Measurements from ENCODE around the gene ZNF33B. TPM values are rescaled to one million over a fixed set of nuclear protein-coding genes. Genes with fewer than 3 reads are reported as not detected.

The ZNF33B gene
- total and polyA plus RNA-seq, 9 of the 15 experiments (the other 6 are each of a cell fraction or from before 2014, with no cell fraction given), result 6.9 to 23.9 (median 15.4) TPM

DNA sequence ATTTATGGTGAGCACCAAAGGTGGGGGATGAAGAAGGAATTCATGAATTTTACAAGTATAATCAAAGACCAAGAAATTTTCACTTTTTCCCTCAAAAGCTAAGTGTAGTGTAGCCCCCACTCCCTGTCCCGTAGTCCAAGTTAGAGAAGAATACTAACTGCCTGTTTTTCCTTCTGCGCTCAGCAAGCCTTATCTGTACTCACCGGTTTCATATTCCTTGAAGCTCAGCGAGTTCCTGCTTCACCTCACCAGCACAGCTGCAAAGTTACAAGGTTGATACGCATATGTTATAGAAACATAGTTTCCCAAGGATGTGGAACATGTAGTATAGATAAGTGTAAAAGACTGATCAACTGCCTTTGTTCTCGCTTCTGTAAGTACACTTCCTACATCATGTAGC lies 16.0 kb upstream of the ZNF33B start:
- POLR2A ChIA-PET, result interaction anchor here (0.6 to 1.8 kb wide), 10 partner anchors 8 to 927 kb away, joined by 3 to 8 read pairs (median 4); partner anchors contain the start of gene ZNF33B
- Histone ChIP-seq H3K4me2 (ENCODE audit: insufficient read depth, low read length) (peak overlapping the region; percentile 72), H3K27ac (ENCODE audit: extremely low read depth, low read depth, low read length) (peak overlapping the region; percentile 70), H3K4me1 (replicated peaks in 1 of 2; ENCODE audit: control insufficient read depth in 2 of 2, insufficient read depth in 2 of 2, low read length in 2 of 2) (peaks cover 8 to 30% of the 10 kb centered on the region in 2 experiments), H4K20me1 (replicated peaks; ENCODE audit: control insufficient read depth, insufficient read depth, low read length) (no peaks in the 10 kb centered on the region), H3K36me3 (ENCODE audit: control insufficient read depth, insufficient read depth, low read length) (no peaks in the 10 kb centered on the region), H3K79me2 (ENCODE audit: control insufficient read depth, insufficient read depth, low read length) (no peaks in the 10 kb centered on the region), H3K9me3 (replicated peaks; ENCODE audit: control insufficient read depth, insufficient read depth, low read depth, low read length) (0 out of 2 replicates have a peak, but pooled peaks cover 2% of the 10 kb centered on the region), H2AFZ (ENCODE audit: low read depth, low read length) (peak overlapping the region; percentile 82), H3K9ac (ENCODE audit: insufficient read depth in 1 of 2, low read depth in 2 of 2, low read length in 2 of 2) (peak overlapping the region in 1 of 2 experiments; percentile 66; a peak in 2 of 4 replicates), H3K27me3 (ENCODE audit: control insufficient read depth in 2 of 2, insufficient read depth in 2 of 2, low read length in 2 of 2) (no peaks in the 10 kb centered on the region), H3K9me1 (ENCODE audit: control insufficient read depth, insufficient read depth, low read length) (no peaks in the 10 kb centered on the region), H3K4me3 (peak overlapping the region; percentile 8; the same call in 1 of the 2 replicates)
- no TSS peak for BruUV-seq (replicated peaks)
- intact Hi-C loops (cut with micrococcal nuclease) (loop anchor here (1.0 kb wide), 1 partner anchor 9 kb away; no protein-coding TSS in a partner anchor), in situ Hi-C loops (cut with MboI) (no loop called here)
- peak; percentile 49 to 91 (median 59) for DNase-seq (ENCODE audit: extremely low read depth in 1 of 4, low spot score in 3 of 4)
- FAIRE-seq, result peak; percentile 89
- peak; percentile 88 for ATAC-seq
- WGBS (ENCODE audit: insufficient coverage, low coverage, missing lambda C conversion rate), result under 1% methylated on average over 6 of the region's 6 CpGs
- CTCF ChIA-PET (ENCODE audit: low intra/inter-chr PET ratio), result no interaction called here
- TF ChIP-seq L3MBTL2 (IDR thresholded peaks at IDR 0.05) (no peak; the same call in 1 of the 2 replicates), PHF20 (IDR thresholded peaks at IDR 0.05; ENCODE audit: partially characterized antibody) (no peak), TAF1 (IDR thresholded peaks at IDR 0.05; ENCODE audit: control insufficient read depth, extremely low read depth, insufficient read depth, low read length, severe bottlenecking) (no peak), KDM5B (IDR thresholded peaks at IDR 0.05; ENCODE audit: insufficient replicate concordance, low read depth, low read length) (peak; percentile 56), EP300 (IDR thresholded peaks at IDR 0.05; ENCODE audit: low read length) (peak; percentile 84), SIX5 (IDR thresholded peaks at IDR 0.05; ENCODE audit: borderline replicate concordance in 1 of 2, insufficient read depth in 1 of 2, low read depth in 1 of 2, low read length in 2 of 2) (no peak), POLR2G (IDR thresholded peaks at IDR 0.05; ENCODE audit: low read depth, low read length) (no peak), CCNT2 (IDR thresholded peaks at IDR 0.05; ENCODE audit: borderline replicate concordance, extremely low read depth, insufficient read length, low read depth, low read length) (peak; percentile 21), ZNF75A (CRISPR knock-in tag; IDR thresholded peaks at IDR 0.05) (no peak), FOSL1 (tag; conservative IDR thresholded peaks at IDR 0.05) (peak; percentile 30; the same call in 1 of the 2 replicates)
- TF ChIP-seq, protein P1, sequence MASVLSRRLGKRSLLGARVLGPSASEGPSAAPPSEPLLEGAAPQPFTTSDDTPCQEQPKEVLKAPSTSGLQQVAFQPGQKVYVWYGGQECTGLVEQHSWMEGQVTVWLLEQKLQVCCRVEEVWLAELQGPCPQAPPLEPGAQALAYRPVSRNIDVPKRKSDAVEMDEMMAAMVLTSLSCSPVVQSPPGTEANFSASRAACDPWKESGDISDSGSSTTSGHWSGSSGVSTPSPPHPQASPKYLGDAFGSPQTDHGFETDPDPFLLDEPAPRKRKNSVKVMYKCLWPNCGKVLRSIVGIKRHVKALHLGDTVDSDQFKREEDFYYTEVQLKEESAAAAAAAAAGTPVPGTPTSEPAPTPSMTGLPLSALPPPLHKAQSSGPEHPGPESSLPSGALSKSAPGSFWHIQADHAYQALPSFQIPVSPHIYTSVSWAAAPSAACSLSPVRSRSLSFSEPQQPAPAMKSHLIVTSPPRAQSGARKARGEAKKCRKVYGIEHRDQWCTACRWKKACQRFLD (CRISPR knock-in tag; IDR thresholded peaks at IDR 0.05), result 0 out of 2 replicates have a peak, but pooled peaks have one; percentile 52
- TF ChIP-seq, protein P2, sequence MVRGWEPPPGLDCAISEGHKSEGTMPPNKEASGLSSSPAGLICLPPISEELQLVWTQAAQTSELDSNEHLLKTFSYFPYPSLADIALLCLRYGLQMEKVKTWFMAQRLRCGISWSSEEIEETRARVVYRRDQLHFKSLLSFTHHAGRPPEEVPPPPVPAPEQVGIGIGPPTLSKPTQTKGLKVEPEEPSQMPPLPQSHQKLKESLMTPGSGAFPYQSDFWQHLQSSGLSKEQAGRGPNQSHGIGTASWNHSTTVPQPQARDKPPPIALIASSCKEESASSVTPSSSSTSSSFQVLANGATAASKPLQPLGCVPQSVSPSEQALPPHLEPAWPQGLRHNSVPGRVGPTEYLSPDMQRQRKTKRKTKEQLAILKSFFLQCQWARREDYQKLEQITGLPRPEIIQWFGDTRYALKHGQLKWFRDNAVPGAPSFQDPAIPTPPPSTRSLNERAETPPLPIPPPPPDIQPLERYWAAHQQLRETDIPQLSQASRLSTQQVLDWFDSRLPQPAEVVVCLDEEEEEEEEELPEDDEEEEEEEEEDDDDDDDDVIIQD (CRISPR knock-in tag; IDR thresholded peaks at IDR 0.05), result no peak
- TF ChIP-seq, protein P3, sequence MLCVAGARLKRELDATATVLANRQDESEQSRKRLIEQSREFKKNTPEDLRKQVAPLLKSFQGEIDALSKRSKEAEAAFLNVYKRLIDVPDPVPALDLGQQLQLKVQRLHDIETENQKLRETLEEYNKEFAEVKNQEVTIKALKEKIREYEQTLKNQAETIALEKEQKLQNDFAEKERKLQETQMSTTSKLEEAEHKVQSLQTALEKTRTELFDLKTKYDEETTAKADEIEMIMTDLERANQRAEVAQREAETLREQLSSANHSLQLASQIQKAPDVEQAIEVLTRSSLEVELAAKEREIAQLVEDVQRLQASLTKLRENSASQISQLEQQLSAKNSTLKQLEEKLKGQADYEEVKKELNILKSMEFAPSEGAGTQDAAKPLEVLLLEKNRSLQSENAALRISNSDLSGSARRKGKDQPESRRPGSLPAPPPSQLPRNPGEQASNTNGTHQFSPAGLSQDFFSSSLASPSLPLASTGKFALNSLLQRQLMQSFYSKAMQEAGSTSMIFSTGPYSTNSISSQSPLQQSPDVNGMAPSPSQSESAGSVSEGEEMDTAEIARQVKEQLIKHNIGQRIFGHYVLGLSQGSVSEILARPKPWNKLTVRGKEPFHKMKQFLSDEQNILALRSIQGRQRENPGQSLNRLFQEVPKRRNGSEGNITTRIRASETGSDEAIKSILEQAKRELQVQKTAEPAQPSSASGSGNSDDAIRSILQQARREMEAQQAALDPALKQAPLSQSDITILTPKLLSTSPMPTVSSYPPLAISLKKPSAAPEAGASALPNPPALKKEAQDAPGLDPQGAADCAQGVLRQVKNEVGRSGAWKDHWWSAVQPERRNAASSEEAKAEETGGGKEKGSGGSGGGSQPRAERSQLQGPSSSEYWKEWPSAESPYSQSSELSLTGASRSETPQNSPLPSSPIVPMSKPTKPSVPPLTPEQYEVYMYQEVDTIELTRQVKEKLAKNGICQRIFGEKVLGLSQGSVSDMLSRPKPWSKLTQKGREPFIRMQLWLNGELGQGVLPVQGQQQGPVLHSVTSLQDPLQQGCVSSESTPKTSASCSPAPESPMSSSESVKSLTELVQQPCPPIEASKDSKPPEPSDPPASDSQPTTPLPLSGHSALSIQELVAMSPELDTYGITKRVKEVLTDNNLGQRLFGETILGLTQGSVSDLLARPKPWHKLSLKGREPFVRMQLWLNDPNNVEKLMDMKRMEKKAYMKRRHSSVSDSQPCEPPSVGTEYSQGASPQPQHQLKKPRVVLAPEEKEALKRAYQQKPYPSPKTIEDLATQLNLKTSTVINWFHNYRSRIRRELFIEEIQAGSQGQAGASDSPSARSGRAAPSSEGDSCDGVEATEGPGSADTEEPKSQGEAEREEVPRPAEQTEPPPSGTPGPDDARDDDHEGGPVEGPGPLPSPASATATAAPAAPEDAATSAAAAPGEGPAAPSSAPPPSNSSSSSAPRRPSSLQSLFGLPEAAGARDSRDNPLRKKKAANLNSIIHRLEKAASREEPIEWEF (CRISPR knock-in tag; IDR thresholded peaks at IDR 0.05), result 0 out of 2 replicates have a peak, but pooled peaks have one; percentile 40
